Spleen (tissue), 11 donors: ENCODE data around the gene ZMYND15. TPM values are rescaled to one million over a fixed set of nuclear protein-coding genes. Genes with fewer than 3 reads are reported as not detected.

Experiments
- DNase-seq: peaks from one replicate; pipeline ENCODE4 v3.0.0-alpha.2; 2020
- H3K27ac ChIP-seq, 8 donors: fragments of 200-600 bp; sonication (generic) in 7 of 8; 1 replicate in 4 of 8; 2 replicates in 4 of 8; pipeline versions ENCODE4 v1.5.0 to v1.8.0; 2016 to 2021; ENCODE audit warnings: inconsistent platforms in 4 of 8, mild to moderate bottlenecking in 4 of 8, moderate library complexity in 1 of 8
- H3K27me3 ChIP-seq, 7 donors: fragments of 200-600 bp; sonication (generic) in 6 of 7; replicated peaks in 1 of 7; 1 replicate in 4 of 7; 2 replicates in 3 of 7; pipeline versions ENCODE4 v1.5.0 to v1.8.0; 2016 to 2021; ENCODE audit warnings: inconsistent platforms in 3 of 7, mild to moderate bottlenecking in 1 of 7
- H3K36me3 ChIP-seq, 6 donors: fragments of 200-600 bp; sonication (generic) in 5 of 6; 1 replicate in 4 of 6; 2 replicates in 2 of 6; pipeline versions ENCODE4 v1.5.0 to v1.8.0; 2016 to 2021; ENCODE audit warnings: inconsistent platforms in 2 of 6
- H3K4me1 ChIP-seq, 6 donors: fragments of 200-600 bp; sonication (generic) in 5 of 6; 1 replicate in 3 of 6; 2 replicates in 3 of 6; pipeline versions ENCODE4 v1.5.0 to v1.8.0; 2016 to 2021; ENCODE audit warnings: inconsistent platforms in 3 of 6
- H3K4me3 ChIP-seq, 8 donors: fragments of 200-600 bp; sonication (generic) in 7 of 8; 1 replicate in 4 of 8; 2 replicates in 4 of 8; pipeline versions ENCODE4 v1.5.0 to v1.8.0; 2016 to 2021; ENCODE audit warnings: inconsistent platforms in 4 of 8, mild to moderate bottlenecking in 4 of 8, moderate library complexity in 2 of 8
- H3K9me3 ChIP-seq, 8 donors: fragments of 200-600 bp; sonication (generic) in 7 of 8; 1 replicate in 4 of 8; 2 replicates in 4 of 8; pipeline versions ENCODE4 v1.5.0 to v1.8.0; 2016 to 2021; ENCODE audit warnings: inconsistent platforms in 4 of 8
- CTCF ChIP-seq, 11 experiments: fragments of 200-600 bp in 7 of 11; fragments of 450-650 bp in 4 of 11; sonication (generic) in 4 of 11; IDR thresholded peaks in 8 of 11; conservative IDR thresholded peaks in 3 of 11; 1 replicate in 7 of 11; 2 replicates in 4 of 11; pipeline versions ENCODE4 v1.4.0 to v1.8.0; 2016 to 2021; ENCODE audit warnings: antibody characterized with exemption in 11 of 11, inconsistent platforms in 4 of 11, mild to moderate bottlenecking in 1 of 11
- POLR2A ChIP-seq, 3 donors: fragments of 450-650 bp; IDR thresholded peaks; one replicate each; pipeline ENCODE4 v1.5.1; 2017; ENCODE audit warnings: antibody characterized with exemption in 3 of 3, mild to moderate bottlenecking in 1 of 3
- POLR2AphosphoS5 ChIP-seq, 3 donors: sonication (generic); formaldehyde crosslinking; IDR thresholded peaks; one replicate each; pipeline ENCODE4 v1.5.1; 2017; ENCODE audit warnings: antibody characterized with exemption in 3 of 3
- WGBS, 5 donors: extraction: QIAGEN DNeasy Blood & Tissue Kit in 3 of 5; methylation state at CpG; one replicate each; pipeline versions ENCODE4 v1.1.5 to v1.1.7; 2013 to 2018; 5-methylcytosine and 5-hydroxymethylcytosine counted together
- intact Hi-C: fragments of 100-400 bp; cut with DNase I; formaldehyde crosslinking; loops from one replicate; pipeline ENCODE4 v1.15.0; 2023; ENCODE audit warnings: low total_unique reads
- polyA plus RNA-seq, 3 donors: library from polyadenylated mRNA; stranded (reverse); fragments of 200-250 nt; gene quantifications; one replicate each; pipeline ENCODE4 v1.2.1, GENCODE V29; 2013
- total RNA-seq, 7 donors: library from RNA; depleted of rRNA in 3 of 7; stranded (reverse); fragments of >200 nt in 3 of 7; fragmentation: NEBNext Ultra II Directional in 4 of 7; extraction: Animal tissue kit (Norgen Biotek cat#: 25700) in 4 of 7; gene quantifications; one replicate each; pipeline versions ENCODE4 v1.1.0 to v1.2.1, GENCODE V29; 2016 to 2021
- donor health status: healthy with polysubstance abuse.
- donor health status: DM: no; HTN: no; CAD: no; lungs with moderate emphysema.
- donor health status: DM: no; HTN: no; CAD: no.
- donor health status: Bipolar disorder and iron deficiency.
- donor health status: healthy.
- donor health status: DM: no; HTN: no; CAD: no.
- donor health status: DM: yes; HTN: yes; CAD: no.

The ZMYND15 gene
- total and polyA plus RNA-seq, 10 donors: 1.8 to 11.5 (median 4.1) TPM

GRCh38 chr17:4740584-4740983 is 951 bp downstream of the ZMYND15 start:
- WGBS, 5 donors: 91 to 97% (median 94%) methylated on average over 7 to 8 of the region's 8 CpGs
- no peak for DNase-seq
- TF ChIP-seq POLR2A (IDR thresholded peaks at IDR 0.05): no peak
- no peak for TF ChIP-seq POLR2AphosphoS5 (IDR thresholded peaks at IDR 0.05)
- peaks cover 5 to 59% (median 27%) of the 10 kb centered on the region in 6 donors for H3K4me1 ChIP-seq
- peaks cover 0 to 57% (median 3%) of the 10 kb centered on the region in 7 donors for H3K27me3 ChIP-seq
- intact Hi-C loops: no loop called here
- H3K36me3 ChIP-seq: no peaks in the 10 kb centered on the region
- H3K9me3 ChIP-seq: no peaks in the 10 kb centered on the region
- peak overlapping the region in 2 of 8 donors; percentile 87 to 91 for H3K4me3 ChIP-seq
- peak overlapping the region in 1 of 8 donors; percentile 87 for H3K27ac ChIP-seq

- Histone ChIP-seq H3K4me1 (peaks cover 3 to 54% (median 26%) of the 10 kb centered on the region in 6 donors), H3K9me3 (no peaks in the 10 kb centered on the region), H3K27me3 (peaks cover 0 to 63% (median 3%) of the 10 kb centered on the region in 7 donors), H3K36me3 (no peaks in the 10 kb centered on the region), H3K4me3 (no peak overlapping the region), H3K27ac (no peak overlapping the region)
- DNase-seq: no peak
- 89 to 98% (median 94%) methylated on average over 3 to 8 of the region's 8 CpGs for WGBS, 5 donors
- intact Hi-C loops: no loop called here
- TF ChIP-seq POLR2AphosphoS5 (IDR thresholded peaks at IDR 0.05) (no peak), POLR2A (IDR thresholded peaks at IDR 0.05) (no peak), CTCF (IDR thresholded peaks at IDR 0.05 in 8 of 11, conservative IDR thresholded peaks at IDR 0.05 in 3 of 11) (no peak)
Measured at GRCh38 chr17:4741544-4741943, 1.9 kb downstream of the ZMYND15 start.

- peaks cover 0 to 65% (median 3%) of the 10 kb centered on the region in 7 donors for H3K27me3 ChIP-seq
- no peaks in the 10 kb centered on the region for H3K9me3 ChIP-seq
- no peak overlapping the region for H3K27ac ChIP-seq
- H3K4me3 ChIP-seq: no peak overlapping the region
- H3K4me1 ChIP-seq: peaks cover 0 to 50% (median 24%) of the 10 kb centered on the region in 6 donors
- no peak for DNase-seq
- TF ChIP-seq POLR2A (IDR thresholded peaks at IDR 0.05) (no peak), POLR2AphosphoS5 (IDR thresholded peaks at IDR 0.05) (no peak), CTCF (IDR thresholded peaks at IDR 0.05 in 8 of 11, conservative IDR thresholded peaks at IDR 0.05 in 3 of 11) (no peak)
- no peaks in the 10 kb centered on the region for H3K36me3 ChIP-seq
- WGBS, 5 donors: 90 to 96% (median 93%) methylated on average over 9 of the region's 9 CpGs
- intact Hi-C loops: no loop called here
Measured at GRCh38 chr17:4742133-4742532, 2.5 kb downstream of the ZMYND15 start.

- no peak overlapping the region for H3K4me3 ChIP-seq
- H3K27me3 ChIP-seq: peaks cover 0 to 65% (median 3%) of the 10 kb centered on the region in 7 donors
- 87 to 90% (median 88%) methylated on average over 9 to 10 of the region's 10 CpGs for WGBS, 5 donors
- H3K4me1 ChIP-seq: peaks cover 2 to 50% (median 27%) of the 10 kb centered on the region in 6 donors
- H3K9me3 ChIP-seq: no peaks in the 10 kb centered on the region
- no peak for DNase-seq
- no peaks in the 10 kb centered on the region for H3K36me3 ChIP-seq
- intact Hi-C loops: no loop called here
- no peak overlapping the region for H3K27ac ChIP-seq
- TF ChIP-seq POLR2A (IDR thresholded peaks at IDR 0.05) (no peak), POLR2AphosphoS5 (IDR thresholded peaks at IDR 0.05) (no peak), CTCF (IDR thresholded peaks at IDR 0.05 in 8 of 11, conservative IDR thresholded peaks at IDR 0.05 in 3 of 11) (no peak)
Measured at GRCh38 chr17:4742629-4743028, 3.0 kb downstream of the ZMYND15 start.
